Stimulated activated naive B cell treated with anti-CD40 and anti-IgM and Interleukin-4, amounts not matched to agents 10 μg/mL and 1 μg/mL and 100 μg/mL, for 72 hours (primary cell): ENCODE measurements around the gene PLCB4.
"Not testable (repeated sequence)": the region's sequence is repeated elsewhere in the genome, so short reads cannot be mapped to it uniquely, and the experiment has no call there.

Experiments used
- ATAC-seq, 2 donors: fragments of 150-1000 bp; cut with Tn5 transposase; replicated peaks; 2 replicates each; pipeline ENCODE4 v1.10.0; 2021; ENCODE audit warnings: moderate library complexity in 1 of 2
- DNase-seq: peaks from one replicate; pipeline ENCODE4 v3.0.0; 2021
- H3K27ac Mint-ChIP-seq: one replicate; pipeline ENCODE4 v1.8.0; 2022; ENCODE audit warnings: mild to moderate bottlenecking, mixed read lengths
- H3K27me3 Mint-ChIP-seq, 2 donors: one replicate each; pipeline ENCODE4 v1.8.0; 2022; ENCODE audit warnings: mixed read lengths in 2 of 2
- H3K36me3 Mint-ChIP-seq, 2 donors: one replicate each; pipeline ENCODE4 v1.8.0; 2022; ENCODE audit warnings: mixed read lengths in 2 of 2, mild to moderate bottlenecking in 1 of 2
- H3K4me1 Mint-ChIP-seq, 2 donors: one replicate each; pipeline ENCODE4 v1.8.0; 2022; ENCODE audit warnings: mixed read lengths in 2 of 2, mild to moderate bottlenecking in 1 of 2
- H3K4me3 Mint-ChIP-seq, 2 donors: one replicate each; pipeline ENCODE4 v1.8.0; 2022; ENCODE audit warnings: mild to moderate bottlenecking in 2 of 2, mixed read lengths in 2 of 2, moderate library complexity in 1 of 2
- H3K9me3 Mint-ChIP-seq, 2 donors: one replicate each; pipeline ENCODE4 v1.8.0; 2022; ENCODE audit warnings: mixed read lengths in 2 of 2, mild to moderate bottlenecking in 1 of 2

Gene PLCB4

GRCh38 chr20:9359561-9360308 lies 290.8 kb downstream of the PLCB4 start:
- Mint-ChIP-seq H3K27ac (peak overlapping the region; percentile 68), H3K4me3 (peak overlapping the region in 1 of 2 donors; percentile 52)
- peak; percentile 66 for DNase-seq

GRCh38 chr20:9360431-9360830 lies 291.5 kb downstream of the PLCB4 start:
- DNase-seq (no peak), ATAC-seq (peak; percentile 41 to 53)
- Mint-ChIP-seq H3K4me3 (peak overlapping the region in 1 of 2 donors; percentile 52), H3K27ac (peak overlapping the region; percentile 67), H3K4me1 (peaks cover 0 to 38% of the 10 kb centered on the region in 2 donors), H3K36me3 (no peaks in the 10 kb centered on the region), H3K9me3 (peaks cover 0 to 2% of the 10 kb centered on the region in 2 donors), H3K27me3 (no peaks in the 10 kb centered on the region)

More at GRCh38 chr20:9359561-9360308, 290.8 kb downstream of the PLCB4 start:
- no peaks in the 10 kb centered on the region for H3K27me3 Mint-ChIP-seq
- ATAC-seq: peak; percentile 91 to 93
- H3K9me3 Mint-ChIP-seq: peaks cover 0 to 2% of the 10 kb centered on the region in 2 donors
- H3K36me3 Mint-ChIP-seq: no peaks in the 10 kb centered on the region
- peaks cover 0 to 38% of the 10 kb centered on the region in 2 donors for H3K4me1 Mint-ChIP-seq

- H3K36me3 Mint-ChIP-seq: no peaks in the 10 kb centered on the region
- no peak overlapping the region for H3K27ac Mint-ChIP-seq
- peaks cover 0 to 2% of the 10 kb centered on the region in 2 donors for H3K9me3 Mint-ChIP-seq
- peaks cover 0 to 32% of the 10 kb centered on the region in 2 donors for H3K4me1 Mint-ChIP-seq
- ATAC-seq: no peak
- no peak overlapping the region for H3K4me3 Mint-ChIP-seq
- DNase-seq: no peak
- H3K27me3 Mint-ChIP-seq: no peaks in the 10 kb centered on the region
Measured at GRCh38 chr20:9363673-9364072, 294.8 kb downstream of the PLCB4 start.

GRCh38 chr20:9367328-9367727 lies 298.4 kb downstream of the PLCB4 start:
- peaks cover 3 to 24% of the 10 kb centered on the region in 2 donors for H3K4me1 Mint-ChIP-seq
- H3K36me3 Mint-ChIP-seq: no peaks in the 10 kb centered on the region
- no peaks in the 10 kb centered on the region for H3K27me3 Mint-ChIP-seq
- no peak overlapping the region for H3K4me3 Mint-ChIP-seq
- no peak for ATAC-seq
- no peak for DNase-seq
- H3K9me3 Mint-ChIP-seq: peaks cover 0 to 2% of the 10 kb centered on the region in 2 donors
- no peak overlapping the region for H3K27ac Mint-ChIP-seq

GRCh38 chr20:9367746-9368145 lies 298.9 kb downstream of the PLCB4 start:
- no peak overlapping the region for H3K27ac Mint-ChIP-seq
- DNase-seq (no peak), ATAC-seq (no peak)
- peaks cover 0 to 2% of the 10 kb centered on the region in 2 donors for H3K9me3 Mint-ChIP-seq
- no peaks in the 10 kb centered on the region for H3K36me3 Mint-ChIP-seq
- H3K4me1 Mint-ChIP-seq: peaks cover 3 to 24% of the 10 kb centered on the region in 2 donors
- H3K4me3 Mint-ChIP-seq: no peak overlapping the region
- H3K27me3 Mint-ChIP-seq: no peaks in the 10 kb centered on the region

- no peak for DNase-seq
Measured at GRCh38 chr20:9368893-9369292, 300.0 kb downstream of the PLCB4 start.

GRCh38 chr20:9369557-9369956 lies 300.7 kb downstream of the PLCB4 start:
- ATAC-seq: no peak
- H3K27ac Mint-ChIP-seq: no peak overlapping the region
- H3K36me3 Mint-ChIP-seq: no peaks in the 10 kb centered on the region

More at GRCh38 chr20:9368893-9369292, 300.0 kb downstream of the PLCB4 start:
- peaks cover 3 to 17% of the 10 kb centered on the region in 2 donors for H3K4me1 Mint-ChIP-seq
- no peaks in the 10 kb centered on the region for H3K27me3 Mint-ChIP-seq
- H3K36me3 Mint-ChIP-seq: no peaks in the 10 kb centered on the region
- H3K9me3 Mint-ChIP-seq: peaks cover 0 to 2% of the 10 kb centered on the region in 2 donors
- H3K4me3 Mint-ChIP-seq: no peak overlapping the region
- ATAC-seq: no peak
- no peak overlapping the region for H3K27ac Mint-ChIP-seq

GRCh38 chr20:9374072-9374471 lies 305.2 kb downstream of the PLCB4 start:
- no peak for DNase-seq
- peaks cover 10 to 29% of the 10 kb centered on the region in 2 donors for H3K4me1 Mint-ChIP-seq
- no peaks in the 10 kb centered on the region for H3K9me3 Mint-ChIP-seq
- peak overlapping the region; percentile 31 to 41 for H3K4me3 Mint-ChIP-seq
- H3K27ac Mint-ChIP-seq: no peak overlapping the region
- H3K36me3 Mint-ChIP-seq: no peaks in the 10 kb centered on the region
- peak; percentile 50 to 76 for ATAC-seq
- H3K27me3 Mint-ChIP-seq: no peaks in the 10 kb centered on the region

More at GRCh38 chr20:9369557-9369956, 300.7 kb downstream of the PLCB4 start:
- DNase-seq: no peak
- Mint-ChIP-seq H3K4me3 (peak overlapping the region in 1 of 2 donors; percentile 1), H3K27me3 (no peaks in the 10 kb centered on the region), H3K9me3 (no peaks in the 10 kb centered on the region), H3K4me1 (peaks cover 7 to 17% of the 10 kb centered on the region in 2 donors)

GRCh38 chr20:9374480-9374879 lies 305.6 kb downstream of the PLCB4 start:
- Mint-ChIP-seq H3K9me3 (no peaks in the 10 kb centered on the region), H3K4me1 (peaks cover 9 to 25% of the 10 kb centered on the region in 2 donors), H3K4me3 (peak overlapping the region; percentile 31 to 41), H3K36me3 (no peaks in the 10 kb centered on the region), H3K27me3 (no peaks in the 10 kb centered on the region), H3K27ac (no peak overlapping the region)
- ATAC-seq: no peak
- no peak for DNase-seq

- DNase-seq: no peak
- Mint-ChIP-seq H3K4me1 (peaks cover 9 to 24% of the 10 kb centered on the region in 2 donors), H3K9me3 (no peaks in the 10 kb centered on the region), H3K4me3 (no peak overlapping the region), H3K36me3 (no peaks in the 10 kb centered on the region), H3K27ac (no peak overlapping the region), H3K27me3 (no peaks in the 10 kb centered on the region)
- ATAC-seq: peak; percentile 12 to 52
Measured at GRCh38 chr20:9375221-9375681, 306.4 kb downstream of the PLCB4 start.

GRCh38 chr20:9377007-9377406 lies 308.1 kb downstream of the PLCB4 start:
- H3K36me3 Mint-ChIP-seq: no peaks in the 10 kb centered on the region
- ATAC-seq: no peak
- H3K9me3 Mint-ChIP-seq: no peaks in the 10 kb centered on the region
- no peak overlapping the region for H3K4me3 Mint-ChIP-seq
- H3K27me3 Mint-ChIP-seq: no peaks in the 10 kb centered on the region
- no peak for DNase-seq
- peaks cover 9 to 24% of the 10 kb centered on the region in 2 donors for H3K4me1 Mint-ChIP-seq
- H3K27ac Mint-ChIP-seq: no peak overlapping the region

GRCh38 chr20:9385345-9386310 lies 316.7 kb downstream of the PLCB4 start:
- H3K36me3 Mint-ChIP-seq, H3K4me3 Mint-ChIP-seq, H3K27ac Mint-ChIP-seq, ATAC-seq, DNase-seq, H3K4me1 Mint-ChIP-seq, H3K9me3 Mint-ChIP-seq, H3K27me3 Mint-ChIP-seq: not testable (repeated sequence)

GRCh38 chr20:9388160-9388812 lies 319.4 kb downstream of the PLCB4 start:
- H3K4me3 Mint-ChIP-seq: no peak overlapping the region
- no peaks in the 10 kb centered on the region for H3K36me3 Mint-ChIP-seq
- H3K4me1 Mint-ChIP-seq: peaks cover 0 to 11% of the 10 kb centered on the region in 2 donors
- H3K9me3 Mint-ChIP-seq: no peaks in the 10 kb centered on the region
- DNase-seq (no peak), ATAC-seq (no peak)
- no peaks in the 10 kb centered on the region for H3K27me3 Mint-ChIP-seq
- no peak overlapping the region for H3K27ac Mint-ChIP-seq

GRCh38 chr20:9388813-9389161 lies 319.9 kb downstream of the PLCB4 start:
- ATAC-seq (no peak), DNase-seq (no peak)
- H3K27ac Mint-ChIP-seq: no peak overlapping the region
- H3K27me3 Mint-ChIP-seq: no peaks in the 10 kb centered on the region
- peaks cover 0 to 15% of the 10 kb centered on the region in 2 donors for H3K4me1 Mint-ChIP-seq
- H3K9me3 Mint-ChIP-seq: no peaks in the 10 kb centered on the region
- H3K36me3 Mint-ChIP-seq: no peaks in the 10 kb centered on the region
- H3K4me3 Mint-ChIP-seq: no peak overlapping the region
